Liver (tissue), 9 donors: Measurements from ENCODE around the gene ALCAM. TPM values are rescaled to one million over a fixed set of nuclear protein-coding genes. Genes with fewer than 3 reads are reported as not detected.

Experiments used
- DNase-seq: peaks from one replicate; pipeline ENCODE4 v3.0.0-alpha.2; 2017; ENCODE audit warnings: low spot score
- H3K27ac ChIP-seq, 2 donors: one replicate each; pipeline ENCODE4 v1.7.0; 2013; ENCODE audit warnings: inconsistent platforms in 2 of 2, low read length in 2 of 2, control low read depth in 1 of 2, low read depth in 1 of 2, mild to moderate bottlenecking in 1 of 2
- H3K27me3 ChIP-seq, 4 donors: one replicate each; pipeline versions ENCODE4 v1.6.1 to v1.7.0; 2013; ENCODE audit warnings: low read length in 3 of 4, inconsistent platforms in 1 of 4, mild to moderate bottlenecking in 1 of 4, moderate library complexity in 1 of 4; ENCODE audit not compliant: control insufficient read depth in 4 of 4, insufficient read depth in 4 of 4
- H3K36me3 ChIP-seq, 4 donors: one replicate each; pipeline versions ENCODE4 v1.6.1 to v1.7.0; 2013; ENCODE audit warnings: low read length in 3 of 4, mild to moderate bottlenecking in 3 of 4, low read depth in 1 of 4, moderate library complexity in 1 of 4; ENCODE audit not compliant: control insufficient read depth in 4 of 4, insufficient read depth in 3 of 4
- H3K4me1 ChIP-seq, 4 donors: one replicate each; pipeline versions ENCODE4 v1.6.1 to v1.7.0; 2013; ENCODE audit warnings: low read length in 3 of 4, mild to moderate bottlenecking in 3 of 4, moderate library complexity in 1 of 4; ENCODE audit not compliant: control insufficient read depth in 4 of 4, insufficient read depth in 4 of 4
- H3K4me3 ChIP-seq, 3 donors: one replicate each; pipeline versions ENCODE4 v1.6.1 to v1.7.0; 2013; ENCODE audit warnings: low read length in 3 of 3, control low read depth in 1 of 3, low read depth in 1 of 3, mild to moderate bottlenecking in 1 of 3
- H3K9ac ChIP-seq, 2 donors: one replicate each; pipeline ENCODE4 v1.7.0; 2013; ENCODE audit warnings: low read length in 2 of 2, mild to moderate bottlenecking in 2 of 2, moderate library complexity in 2 of 2, control low read depth in 1 of 2, low read depth in 1 of 2
- H3K9me3 ChIP-seq, 4 donors: one replicate each; pipeline versions ENCODE4 v1.6.1 to v1.7.0; 2013; ENCODE audit warnings: low read length in 3 of 4; ENCODE audit not compliant: control insufficient read depth in 4 of 4
- CTCF ChIP-seq: fragments of 150-350 bp; IDR thresholded peaks from 2 replicates; pipeline ENCODE4 v1.5.1; 2017; ENCODE audit warnings: improper control_type of control experiment, low read depth, low read length; ENCODE audit not compliant: missing input control
- EGR1 ChIP-seq, 2 donors: IDR thresholded peaks; 2 replicates each; pipeline ENCODE4 v1.6.1; 2016 to 2018; ENCODE audit warnings: antibody characterized with exemption in 2 of 2, low read depth in 2 of 2
- FOXA1 ChIP-seq: IDR thresholded peaks from 2 replicates; pipeline ENCODE4 v1.6.1; 2016; ENCODE audit warnings: antibody characterized with exemption
- FOXA2 ChIP-seq: IDR thresholded peaks from 2 replicates; pipeline ENCODE4 v1.6.1; 2016; ENCODE audit warnings: antibody characterized with exemption
- GABPA ChIP-seq, 2 donors: IDR thresholded peaks in 1 of 2; conservative IDR thresholded peaks in 1 of 2; 2 replicates each; pipeline ENCODE4 v1.6.1; 2016; ENCODE audit warnings: antibody characterized with exemption in 2 of 2, mild to moderate bottlenecking in 1 of 2, moderate library complexity in 1 of 2
- HNF4G ChIP-seq: IDR thresholded peaks from 2 replicates; pipeline ENCODE4 v1.6.1; 2016; ENCODE audit warnings: antibody characterized with exemption
- MAX ChIP-seq: IDR thresholded peaks from 2 replicates; pipeline ENCODE4 v1.6.1; 2016; ENCODE audit warnings: antibody characterized with exemption
- NR2F2 ChIP-seq: IDR thresholded peaks from 2 replicates; pipeline ENCODE4 v1.6.1; 2016; ENCODE audit warnings: antibody characterized with exemption
- RAD21 ChIP-seq, 2 donors: IDR thresholded peaks; 2 replicates each; pipeline ENCODE4 v1.6.1; 2016; ENCODE audit warnings: antibody characterized with exemption in 2 of 2, mild to moderate bottlenecking in 2 of 2
- REST ChIP-seq: IDR thresholded peaks from 2 replicates; pipeline ENCODE4 v1.6.1; 2016; ENCODE audit warnings: antibody characterized with exemption, mild to moderate bottlenecking
- TAF1 ChIP-seq: conservative IDR thresholded peaks from 2 replicates; pipeline ENCODE4 v1.6.1; 2016; ENCODE audit warnings: antibody characterized with exemption, mild to moderate bottlenecking
- YY1 ChIP-seq: IDR thresholded peaks from 2 replicates; pipeline ENCODE4 v1.6.1; 2016; ENCODE audit warnings: antibody characterized with exemption, mild to moderate bottlenecking
- WGBS: extraction: QIAGEN DNeasy Blood & Tissue Kit; methylation state at CpG from one replicate; pipeline ENCODE4 v1.1.7; 2013; 5-methylcytosine and 5-hydroxymethylcytosine counted together
- polyA plus RNA-seq, 2 donors: library from polyadenylated mRNA; stranded (reverse) in 1 of 2; unstranded in 1 of 2; fragments of 200-250 nt in 1 of 2; fragments of >200 nt in 1 of 2; fragmentation: Nextera tagmentation in 1 of 2; extraction: Ambion mirVana in 1 of 2; gene quantifications; one replicate each; pipeline versions ENCODE4 v1.2.1 to v1.2.3, GENCODE V29; 2013 to 2015
- total RNA-seq, 2 donors: library from RNA; depleted of rRNA; stranded (reverse); fragments of >200 nt; gene quantifications; one replicate each; pipeline ENCODE4 v1.2.3, GENCODE V29; 2014
- TF ChIP-seq, protein P1 (sequence below): IDR thresholded peaks from 2 replicates; pipeline ENCODE4 v1.6.1; 2016; ENCODE audit warnings: antibody characterized with exemption
- TF ChIP-seq, protein P2 (sequence below): IDR thresholded peaks from 2 replicates; pipeline ENCODE4 v1.6.1; 2016; ENCODE audit warnings: antibody characterized with exemption
- donor health status: healthy.
- donor health status: healthy.
- donor health status: healthy.
- donor health status: healthy.
- donor health status: healthy.

Gene ALCAM
- total and polyA plus RNA-seq, 4 donors, result 14.2 to 62.0 (median 32.3) TPM

- TF ChIP-seq CTCF, result no peak
- TF ChIP-seq, protein P1, sequence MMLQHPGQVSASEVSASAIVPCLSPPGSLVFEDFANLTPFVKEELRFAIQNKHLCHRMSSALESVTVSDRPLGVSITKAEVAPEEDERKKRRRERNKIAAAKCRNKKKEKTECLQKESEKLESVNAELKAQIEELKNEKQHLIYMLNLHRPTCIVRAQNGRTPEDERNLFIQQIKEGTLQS, result no peak
Observed at GRCh38 chr3:105394177-105394576, 27.5 kb downstream of the ALCAM start (continued).

DNA sequence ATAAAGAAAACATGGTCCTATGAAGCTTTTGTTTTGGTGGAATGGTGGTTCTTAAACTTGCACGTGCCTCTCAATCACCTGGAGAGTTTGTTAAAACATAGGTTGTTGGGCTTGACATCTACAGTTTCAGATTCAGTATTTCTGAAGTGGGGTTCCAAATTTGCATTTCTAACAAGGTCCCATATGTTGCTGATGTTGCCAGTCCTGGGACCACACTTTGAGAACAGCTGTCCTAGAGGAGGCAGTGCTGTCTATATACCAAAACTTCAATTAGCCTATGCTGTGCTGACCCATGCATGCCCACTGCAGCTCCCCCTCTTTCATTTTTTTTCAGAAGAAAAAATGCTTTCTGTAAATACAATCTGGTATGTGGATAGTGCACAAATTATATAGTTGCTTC, 31.3 kb downstream of the ALCAM start:
- Histone ChIP-seq H3K27me3 (no peaks in the 10 kb centered on the region), H3K4me1 (peaks cover 1 to 13% (median 4%) of the 10 kb centered on the region in 4 donors), H3K4me3 (no peak overlapping the region), H3K9me3 (no peaks in the 10 kb centered on the region), H3K36me3 (no peaks in the 10 kb centered on the region), H3K9ac (no peak overlapping the region), H3K27ac (no peak overlapping the region)
- DNase-seq, result no peak
- TF ChIP-seq RAD21 (IDR thresholded peaks at IDR 0.05), result no peak
- no peak for TF ChIP-seq FOXA1
- TF ChIP-seq, protein P2, sequence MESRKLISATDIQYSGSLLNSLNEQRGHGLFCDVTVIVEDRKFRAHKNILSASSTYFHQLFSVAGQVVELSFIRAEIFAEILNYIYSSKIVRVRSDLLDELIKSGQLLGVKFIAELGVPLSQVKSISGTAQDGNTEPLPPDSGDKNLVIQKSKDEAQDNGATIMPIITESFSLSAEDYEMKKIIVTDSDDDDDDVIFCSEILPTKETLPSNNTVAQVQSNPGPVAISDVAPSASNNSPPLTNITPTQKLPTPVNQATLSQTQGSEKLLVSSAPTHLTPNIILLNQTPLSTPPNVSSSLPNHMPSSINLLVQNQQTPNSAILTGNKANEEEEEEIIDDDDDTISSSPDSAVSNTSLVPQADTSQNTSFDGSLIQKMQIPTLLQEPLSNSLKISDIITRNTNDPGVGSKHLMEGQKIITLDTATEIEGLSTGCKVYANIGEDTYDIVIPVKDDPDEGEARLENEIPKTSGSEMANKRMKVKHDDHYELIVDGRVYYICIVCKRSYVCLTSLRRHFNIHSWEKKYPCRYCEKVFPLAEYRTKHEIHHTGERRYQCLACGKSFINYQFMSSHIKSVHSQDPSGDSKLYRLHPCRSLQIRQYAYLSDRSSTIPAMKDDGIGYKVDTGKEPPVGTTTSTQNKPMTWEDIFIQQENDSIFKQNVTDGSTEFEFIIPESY, result no peak
- TF ChIP-seq NR2F2, result no peak
- no peak for TF ChIP-seq YY1
- TF ChIP-seq REST, result no peak
- TF ChIP-seq GABPA (IDR thresholded peaks at IDR 0.05 in 1 of 2, conservative IDR thresholded peaks at IDR 0.05 in 1 of 2), result no peak
- TF ChIP-seq EGR1 (IDR thresholded peaks at IDR 0.05; ENCODE audit: low read depth in 2 of 2), result no peak
- TF ChIP-seq, protein P1, result no peak
- TF ChIP-seq HNF4G, result no peak
- no peak for TF ChIP-seq CTCF
- TF ChIP-seq TAF1, result no peak
- no peak for TF ChIP-seq MAX
- TF ChIP-seq FOXA2, result no peak
- 93% methylated on average over 1 of the region's 1 CpG for WGBS
